Stimulated activated CD8-positive, alpha-beta memory T cell treated with anti-CD3 and anti-CD28 coated beads, Interleukin-4, amount 100 ng/mL, for 24 hours (primary cell): ENCODE results near the gene GABBR2.

Source experiments
- DNase-seq: peaks from one replicate; pipeline ENCODE4 v3.0.0-alpha.2; 2020; ENCODE audit warnings: low read depth

The GABBR2 gene

DNA sequence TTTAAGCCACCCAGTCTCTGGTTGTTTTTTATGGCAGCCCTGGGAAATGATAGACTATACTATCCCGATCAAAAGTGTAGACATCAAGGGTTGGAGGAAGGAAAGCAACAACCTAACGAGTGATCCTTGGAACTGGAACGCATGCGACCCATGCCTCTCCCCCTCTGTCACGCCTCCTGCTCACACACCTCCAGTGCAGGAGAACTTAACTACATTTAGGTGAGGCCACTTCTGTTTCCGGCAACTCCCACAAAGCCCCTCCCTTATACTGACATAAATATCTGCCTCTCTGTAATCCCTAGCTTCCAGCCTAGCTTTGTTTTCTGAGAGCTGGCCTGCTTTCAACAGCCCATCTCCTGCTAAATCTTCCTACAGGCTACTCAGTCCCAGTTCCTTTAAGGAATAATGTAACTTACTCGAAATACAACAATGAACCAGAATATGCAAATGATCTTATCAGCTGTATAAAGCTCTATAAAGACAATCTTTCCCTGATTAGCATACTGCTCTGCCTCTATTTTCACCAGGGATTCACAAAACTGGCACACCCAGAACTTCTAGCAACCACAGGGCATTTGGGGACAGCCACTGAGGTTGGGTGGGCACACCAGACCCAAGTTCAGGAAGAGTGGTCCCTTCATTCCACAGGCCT, 73.9 kb downstream of the GABBR2 start:
- no peak for DNase-seq

GRCh38 chr9:98632839-98633238, 75.9 kb downstream of the GABBR2 start:
- no peak for DNase-seq

DNA sequence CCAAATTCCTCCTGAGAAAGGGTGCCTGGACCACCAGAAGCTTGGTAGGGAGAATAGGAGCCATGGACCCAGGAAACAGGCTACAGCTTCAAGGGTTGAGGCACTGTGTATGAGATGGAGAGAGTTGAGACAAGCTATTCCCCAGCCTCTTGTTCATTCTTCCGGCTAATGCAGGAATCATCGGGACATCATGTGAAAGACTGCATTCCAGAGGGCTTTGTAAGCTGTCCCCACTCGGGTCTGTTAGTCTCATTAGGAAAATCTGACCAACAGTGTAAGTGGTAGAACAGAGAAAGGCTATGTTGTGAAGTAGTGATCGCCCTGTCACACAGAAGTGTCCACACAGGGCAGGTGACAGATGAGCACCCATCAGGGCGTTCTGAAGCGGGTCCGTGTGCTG, 81.4 kb downstream of the GABBR2 start:
- DNase-seq: no peak

DNA sequence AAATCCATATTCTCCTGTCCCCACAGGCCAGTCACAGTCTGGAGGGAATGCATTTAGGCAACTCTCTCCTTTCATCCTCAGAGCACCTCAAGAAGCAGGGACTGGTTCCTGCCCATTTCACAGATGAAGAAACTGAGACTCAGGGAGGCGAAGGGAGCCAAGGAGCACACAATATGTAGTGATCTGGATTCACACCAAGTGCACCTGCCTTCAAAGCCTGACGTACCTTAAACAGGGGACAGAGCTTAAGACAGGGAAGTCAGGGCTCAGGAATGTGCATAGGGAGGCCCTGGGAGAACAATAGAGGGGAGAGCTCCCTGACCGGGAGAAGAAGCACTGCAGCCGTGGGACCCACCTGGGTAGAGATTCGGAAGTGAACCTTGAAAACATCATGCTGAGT, 83.0 kb downstream of the GABBR2 start:
- DNase-seq: no peak

DNA sequence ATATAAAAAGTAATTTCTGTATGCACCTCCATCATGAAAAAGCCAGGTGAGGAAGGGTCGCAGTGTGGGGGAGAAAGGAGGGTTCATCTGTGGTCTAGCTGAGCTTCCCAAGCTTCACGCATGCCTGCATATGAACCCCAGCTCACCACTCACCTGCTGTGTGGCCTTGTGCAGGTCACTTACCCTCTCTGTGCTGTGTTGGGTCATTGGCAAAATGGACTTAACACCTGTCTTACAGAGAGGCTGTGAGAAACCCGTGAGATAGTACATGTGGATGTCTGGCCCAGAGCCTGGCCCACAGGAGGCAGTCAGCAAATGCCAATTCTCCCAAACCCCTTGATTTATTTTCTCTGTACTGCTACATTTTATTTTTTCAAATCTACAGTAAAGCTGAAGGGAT, 88.9 kb downstream of the GABBR2 start:
- no peak for DNase-seq

DNA sequence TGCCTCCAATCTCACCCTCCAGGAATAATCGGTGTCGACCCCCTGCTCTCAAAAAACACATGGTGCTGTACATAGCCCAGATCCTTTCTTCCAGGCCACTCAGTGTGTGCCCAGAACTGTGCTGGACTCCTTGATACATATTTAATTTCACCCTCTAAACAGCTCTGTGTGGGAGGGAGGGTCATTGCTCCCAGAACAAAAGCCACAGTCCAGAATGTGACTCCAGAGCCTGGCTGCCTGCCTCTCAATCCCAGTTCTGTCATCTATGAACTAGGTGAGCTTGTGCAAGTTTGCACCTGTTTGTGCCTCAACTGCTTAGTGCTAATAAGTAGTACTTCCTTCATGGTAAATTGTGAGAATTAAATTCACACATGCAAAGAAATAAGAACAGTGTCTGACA, 93.1 kb downstream of the GABBR2 start:
- DNase-seq: no peak

- DNase-seq: no peak
Measured at GRCh38 chr9:98614941-98615340, 93.8 kb downstream of the GABBR2 start.

GRCh38 chr9:98612061-98612752, 96.5 kb downstream of the GABBR2 start:
- no peak for DNase-seq

DNA sequence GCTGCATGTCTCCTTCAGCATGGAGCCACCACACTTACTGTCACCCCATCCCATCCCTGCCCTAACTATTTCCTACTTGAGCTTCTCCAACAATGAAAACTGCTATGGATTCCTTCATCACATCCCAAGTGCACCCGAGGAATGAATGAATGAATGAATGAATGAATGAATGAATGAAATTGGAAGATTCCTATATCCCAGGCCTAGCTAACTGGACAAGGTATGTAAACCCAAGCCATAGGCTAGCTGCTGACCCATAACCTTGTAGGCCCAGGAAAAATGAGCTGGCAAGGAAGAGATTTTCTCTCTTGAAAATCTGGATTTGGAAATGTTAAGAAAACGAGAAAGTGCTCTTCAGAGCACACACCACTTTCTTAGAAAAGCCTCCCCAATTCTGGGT, 97.4 kb downstream of the GABBR2 start:
- no peak for DNase-seq

- no peak for DNase-seq
Measured at GRCh38 chr9:98610711-98611110, 98.0 kb downstream of the GABBR2 start.

GRCh38 chr9:98610211-98610610, 98.5 kb downstream of the GABBR2 start:
- no peak for DNase-seq

GRCh38 chr9:98609646-98610045, 99.1 kb downstream of the GABBR2 start:
- no peak for DNase-seq

DNA sequence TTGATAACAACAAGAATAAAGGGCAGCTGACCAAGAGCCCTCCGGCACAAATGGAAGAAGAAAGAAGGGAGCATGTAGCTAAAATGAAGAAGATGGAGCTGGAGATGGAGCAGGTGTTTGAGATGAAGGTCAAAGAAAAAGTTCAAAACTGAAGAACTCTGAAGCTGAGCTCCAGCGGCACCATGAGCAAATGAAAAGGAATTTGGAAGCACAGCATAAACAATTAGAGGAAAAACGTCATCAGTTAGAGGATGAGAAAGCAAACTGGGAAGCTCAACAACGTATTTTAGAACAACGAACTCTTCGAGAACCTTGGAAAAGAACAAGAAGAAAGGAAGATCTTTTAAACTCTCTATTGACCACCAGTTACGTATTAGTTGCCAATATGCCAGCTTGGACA, 100.9 kb downstream of the GABBR2 start:
- no peak for DNase-seq

DNA sequence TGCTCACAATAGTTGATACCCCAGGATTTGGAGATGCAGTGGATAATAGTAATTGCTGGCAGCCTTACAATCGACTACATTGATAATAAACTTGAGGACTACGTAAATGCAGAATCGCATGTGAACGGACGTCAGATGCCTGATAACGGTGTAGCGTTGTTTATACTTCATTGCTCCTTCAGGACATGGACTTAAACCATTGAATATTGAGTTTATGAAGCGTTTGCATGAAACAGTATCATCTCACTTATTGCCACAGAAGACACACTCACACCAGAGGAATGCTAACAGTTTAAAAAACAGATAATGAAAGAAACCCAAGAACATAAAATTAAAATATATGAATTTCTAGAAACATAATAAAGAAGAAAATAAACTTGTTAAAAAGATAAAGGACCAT, 101.6 kb downstream of the GABBR2 start:
- no peak for DNase-seq

- DNase-seq: no peak
Measured at GRCh38 chr9:98606730-98607129, 102.0 kb downstream of the GABBR2 start.

- DNase-seq: no peak
Measured at GRCh38 chr9:98605116-98605515, 103.6 kb downstream of the GABBR2 start.

GRCh38 chr9:98603821-98604383, 104.8 kb downstream of the GABBR2 start:
- DNase-seq: no peak

GRCh38 chr9:98602839-98603500, 105.8 kb downstream of the GABBR2 start:
- no peak for DNase-seq

GRCh38 chr9:98600631-98601030, 108.1 kb downstream of the GABBR2 start:
- no peak for DNase-seq

DNA sequence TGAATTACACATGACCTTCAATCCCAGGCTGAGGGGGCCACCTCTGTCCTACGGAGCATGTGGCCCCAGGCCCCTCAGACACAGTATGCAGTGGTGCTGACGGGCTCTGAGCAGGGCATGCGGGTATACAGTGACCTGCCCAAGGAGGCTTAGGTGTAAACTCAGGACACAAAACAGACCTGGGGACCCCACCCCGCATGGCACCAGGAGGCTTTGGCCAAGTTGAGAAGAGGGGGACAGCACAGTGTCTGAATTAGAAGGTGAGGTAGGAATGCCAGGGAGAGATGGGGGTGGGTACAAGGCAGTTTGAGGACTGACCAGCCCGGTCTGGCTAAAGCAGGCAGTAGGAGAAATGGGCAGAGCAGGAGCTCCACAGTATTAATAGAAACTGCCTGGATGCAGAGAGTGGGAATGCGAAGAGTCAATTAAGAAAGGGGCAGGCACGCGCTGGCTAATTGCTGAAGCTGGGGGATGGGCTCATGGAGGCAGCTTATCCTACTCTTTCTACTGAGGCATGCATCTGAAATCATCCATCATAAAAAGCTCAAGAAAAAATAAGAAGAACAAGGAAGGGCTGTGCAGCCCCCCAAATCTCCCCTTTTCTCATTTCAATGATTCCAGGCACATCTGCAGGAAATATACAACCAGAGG, 109.0 kb downstream of the GABBR2 start:
- no peak for DNase-seq

- DNase-seq: no peak
Measured at GRCh38 chr9:98598861-98599260, 109.9 kb downstream of the GABBR2 start.

GRCh38 chr9:98597236-98597771, 111.4 kb downstream of the GABBR2 start:
- no peak for DNase-seq
